Activated T-cell treated with anti-CD3 and anti-CD28 coated beads, Interleukin-2, amount 50 U/mL, for 24 hours (primary cell): ENCODE measurements around the gene POLR2F.
"Not testable (repeated sequence)": the region's sequence is repeated elsewhere in the genome, so short reads cannot be mapped to it uniquely, and the experiment has no call there.

ENCODE experiments used
- DNase-seq: peaks from one replicate; pipeline ENCODE4 v3.0.0-alpha.2; 2020
- H3K27ac Mint-ChIP-seq: 2 replicates; pipeline ENCODE4 v1.8.0; 2020; ENCODE audit warnings: mild to moderate bottlenecking, mixed read lengths
- H3K27me3 Mint-ChIP-seq: 2 replicates; pipeline ENCODE4 v1.8.0; 2020; ENCODE audit warnings: mixed read lengths
- H3K36me3 Mint-ChIP-seq: 2 replicates; pipeline ENCODE4 v1.8.0; 2020; ENCODE audit warnings: low read depth, mixed read lengths
- H3K4me1 Mint-ChIP-seq: 2 replicates; pipeline ENCODE4 v1.8.0; 2020; ENCODE audit warnings: low read depth, mixed read lengths
- H3K4me3 Mint-ChIP-seq: 2 replicates; pipeline ENCODE4 v1.8.0; 2020; ENCODE audit warnings: mild to moderate bottlenecking, moderate library complexity, mixed read lengths
- H3K9me3 Mint-ChIP-seq: 2 replicates; pipeline ENCODE4 v1.8.0; 2020; ENCODE audit warnings: mixed read lengths

The POLR2F gene

DNA sequence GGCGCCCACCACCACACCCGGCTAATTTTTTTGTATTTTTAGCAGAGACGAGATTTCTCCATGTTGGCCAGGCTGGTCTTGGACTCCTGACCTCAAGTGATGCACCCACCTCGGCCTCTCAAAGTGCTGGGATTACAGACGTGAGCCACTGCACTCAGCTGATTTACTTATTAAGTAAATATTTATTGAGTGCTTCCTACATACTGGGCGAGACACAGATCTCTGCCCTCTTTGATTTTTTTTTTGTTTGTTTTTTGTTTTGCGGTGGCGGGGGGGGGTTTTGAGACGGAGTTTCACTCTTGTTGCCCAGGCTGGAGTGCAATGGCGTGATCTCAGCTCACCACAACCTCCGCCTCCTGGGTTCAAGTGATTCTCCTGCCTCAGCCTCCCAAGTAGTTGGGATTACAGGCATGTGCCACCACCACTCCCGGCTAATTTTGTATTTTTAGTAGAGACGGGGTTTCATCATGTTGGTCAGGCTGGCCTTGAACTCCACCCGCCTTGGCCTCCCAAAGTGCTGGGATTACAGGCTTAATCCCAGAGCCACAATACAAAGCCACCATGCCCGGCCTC lies 2.4 kb downstream of the POLR2F start:
- Mint-ChIP-seq H3K4me1 (peaks cover 32% of the 10 kb centered on the region), H3K36me3 (peaks cover 55% of the 10 kb centered on the region), H3K27me3 (peaks cover 18% of the 10 kb centered on the region)
- H3K4me3 Mint-ChIP-seq, H3K9me3 Mint-ChIP-seq, H3K27ac Mint-ChIP-seq, DNase-seq: not testable (repeated sequence)

GRCh38 chr22:37957232-37957631 lies 3.7 kb downstream of the POLR2F start:
- no peak overlapping the region for H3K4me3 Mint-ChIP-seq
- DNase-seq = no peak
- H3K36me3 Mint-ChIP-seq = peaks cover 68% of the 10 kb centered on the region
- peaks cover 10% of the 10 kb centered on the region for H3K27me3 Mint-ChIP-seq
- no peaks in the 10 kb centered on the region for H3K9me3 Mint-ChIP-seq
- H3K4me1 Mint-ChIP-seq = peaks cover 31% of the 10 kb centered on the region
- H3K27ac Mint-ChIP-seq = peak overlapping the region; percentile 8

DNA sequence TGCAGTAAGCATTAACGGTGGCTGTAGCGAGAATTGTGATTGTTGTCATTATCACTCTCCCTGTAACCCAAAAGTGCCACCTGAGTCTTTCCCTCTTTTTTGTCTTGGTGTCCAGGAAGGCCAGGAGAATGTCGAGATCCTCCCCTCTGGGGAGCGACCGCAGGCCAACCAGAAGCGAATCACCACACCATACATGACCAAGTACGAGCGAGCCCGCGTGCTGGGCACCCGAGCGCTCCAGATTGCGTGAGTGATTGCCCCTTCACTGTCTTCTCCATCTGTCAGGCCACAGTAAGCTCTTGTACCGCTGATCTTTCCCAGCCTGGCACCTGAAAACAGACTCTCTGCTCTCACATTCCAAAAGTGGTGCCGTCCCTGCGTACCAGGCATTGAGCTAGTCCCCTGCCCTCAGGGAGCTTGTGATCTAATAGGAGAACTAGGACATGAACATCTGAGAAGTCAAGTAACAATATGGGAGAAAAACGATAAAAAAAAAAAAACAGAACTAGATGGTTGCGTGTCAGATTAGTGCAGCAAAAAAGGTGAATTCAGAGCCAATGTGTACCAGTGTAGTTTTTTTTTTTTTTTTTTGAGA lies 5.8 kb downstream of the POLR2F start:
- Mint-ChIP-seq H3K27me3 (no peaks in the 10 kb centered on the region), H3K4me1 (peaks cover 21% of the 10 kb centered on the region), H3K36me3 (peaks cover 74% of the 10 kb centered on the region), H3K4me3 (no peak overlapping the region), H3K27ac (no peak overlapping the region), H3K9me3 (no peaks in the 10 kb centered on the region)
- no peak for DNase-seq

GRCh38 chr22:37961062-37961461 lies 7.6 kb downstream of the POLR2F start:
- peaks cover 82% of the 10 kb centered on the region for H3K36me3 Mint-ChIP-seq
- H3K4me3 Mint-ChIP-seq = no peak overlapping the region
- no peak overlapping the region for H3K27ac Mint-ChIP-seq
- peaks cover 19% of the 10 kb centered on the region for H3K4me1 Mint-ChIP-seq
- DNase-seq = no peak
- H3K27me3 Mint-ChIP-seq = no peaks in the 10 kb centered on the region
- H3K9me3 Mint-ChIP-seq = no peaks in the 10 kb centered on the region

GRCh38 chr22:37965940-37966664 lies 12.6 kb downstream of the POLR2F start:
- peaks cover 77% of the 10 kb centered on the region for H3K36me3 Mint-ChIP-seq
- H3K9me3 Mint-ChIP-seq = no peaks in the 10 kb centered on the region
- peaks cover 6% of the 10 kb centered on the region for H3K4me1 Mint-ChIP-seq
- H3K4me3 Mint-ChIP-seq = no peak overlapping the region
- H3K27ac Mint-ChIP-seq = no peak overlapping the region
- H3K27me3 Mint-ChIP-seq = no peaks in the 10 kb centered on the region
- DNase-seq = no peak

DNA sequence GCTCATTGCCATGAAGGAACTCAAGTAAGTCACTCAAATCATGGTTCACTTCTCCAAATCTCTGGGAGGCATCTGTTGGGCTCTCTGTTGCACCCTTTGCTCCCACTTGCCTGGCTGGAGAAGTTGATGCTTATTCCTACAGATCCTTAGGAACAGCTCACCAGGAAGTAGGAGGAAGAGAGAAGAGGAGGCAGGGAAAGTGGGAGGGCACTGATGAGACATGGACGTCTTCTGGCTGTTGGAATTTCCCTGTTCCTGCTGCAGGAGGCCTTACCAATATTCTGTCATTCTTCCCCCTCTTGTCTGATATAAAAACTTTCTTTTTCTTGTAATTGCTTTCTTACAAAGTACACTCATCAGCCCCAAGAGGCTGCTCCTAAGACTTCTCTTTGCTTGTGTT lies 13.6 kb downstream of the POLR2F start:
- no peaks in the 10 kb centered on the region for H3K27me3 Mint-ChIP-seq
- H3K27ac Mint-ChIP-seq = no peak overlapping the region
- DNase-seq = no peak
- H3K9me3 Mint-ChIP-seq = no peaks in the 10 kb centered on the region
- H3K4me1 Mint-ChIP-seq = peaks cover 6% of the 10 kb centered on the region
- peaks cover 72% of the 10 kb centered on the region for H3K36me3 Mint-ChIP-seq
- no peak overlapping the region for H3K4me3 Mint-ChIP-seq

DNA sequence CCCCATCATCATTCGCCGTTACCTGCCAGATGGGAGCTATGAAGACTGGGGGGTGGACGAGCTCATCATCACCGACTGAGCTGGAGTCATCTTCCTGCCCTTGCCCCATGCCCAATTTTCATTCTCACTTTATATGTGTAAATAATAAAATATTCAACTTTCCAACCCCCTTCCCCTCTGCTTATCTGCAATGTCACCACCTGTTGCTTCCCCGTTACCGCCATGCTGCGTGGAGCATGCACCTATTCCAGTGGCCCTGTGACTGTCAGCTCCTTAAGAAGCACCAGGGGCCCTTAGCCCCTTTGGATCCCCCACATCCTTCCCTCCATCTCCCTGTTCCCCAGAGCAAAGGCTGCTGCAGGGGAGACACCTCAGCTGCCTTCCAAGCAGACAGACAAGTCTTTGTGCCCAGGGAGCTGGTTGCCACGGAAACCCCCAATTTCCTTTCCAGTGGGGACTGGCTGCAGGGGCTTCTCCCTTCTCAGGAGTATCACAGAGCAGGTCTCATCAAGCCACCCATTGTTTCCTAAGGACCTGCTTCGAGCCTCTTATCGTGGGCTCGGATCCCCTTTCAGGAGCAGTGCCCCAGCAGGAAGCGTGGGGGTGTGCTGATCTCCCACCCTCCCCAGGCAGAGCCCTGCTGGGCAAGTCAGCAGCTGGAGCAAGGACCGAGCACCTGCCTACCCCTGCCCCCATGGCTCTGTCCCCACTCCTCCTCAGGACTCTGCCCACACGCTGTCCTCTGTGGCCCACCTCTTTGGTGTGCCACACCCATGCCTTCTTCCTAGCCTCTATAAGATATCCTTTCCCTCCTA lies 14.3 kb downstream of the POLR2F start:
- peaks cover 71% of the 10 kb centered on the region for H3K36me3 Mint-ChIP-seq
- H3K9me3 Mint-ChIP-seq = no peaks in the 10 kb centered on the region
- H3K27me3 Mint-ChIP-seq = no peaks in the 10 kb centered on the region
- H3K27ac Mint-ChIP-seq = no peak overlapping the region
- peaks cover 6% of the 10 kb centered on the region for H3K4me1 Mint-ChIP-seq
- no peak overlapping the region for H3K4me3 Mint-ChIP-seq
- no peak for DNase-seq

DNA sequence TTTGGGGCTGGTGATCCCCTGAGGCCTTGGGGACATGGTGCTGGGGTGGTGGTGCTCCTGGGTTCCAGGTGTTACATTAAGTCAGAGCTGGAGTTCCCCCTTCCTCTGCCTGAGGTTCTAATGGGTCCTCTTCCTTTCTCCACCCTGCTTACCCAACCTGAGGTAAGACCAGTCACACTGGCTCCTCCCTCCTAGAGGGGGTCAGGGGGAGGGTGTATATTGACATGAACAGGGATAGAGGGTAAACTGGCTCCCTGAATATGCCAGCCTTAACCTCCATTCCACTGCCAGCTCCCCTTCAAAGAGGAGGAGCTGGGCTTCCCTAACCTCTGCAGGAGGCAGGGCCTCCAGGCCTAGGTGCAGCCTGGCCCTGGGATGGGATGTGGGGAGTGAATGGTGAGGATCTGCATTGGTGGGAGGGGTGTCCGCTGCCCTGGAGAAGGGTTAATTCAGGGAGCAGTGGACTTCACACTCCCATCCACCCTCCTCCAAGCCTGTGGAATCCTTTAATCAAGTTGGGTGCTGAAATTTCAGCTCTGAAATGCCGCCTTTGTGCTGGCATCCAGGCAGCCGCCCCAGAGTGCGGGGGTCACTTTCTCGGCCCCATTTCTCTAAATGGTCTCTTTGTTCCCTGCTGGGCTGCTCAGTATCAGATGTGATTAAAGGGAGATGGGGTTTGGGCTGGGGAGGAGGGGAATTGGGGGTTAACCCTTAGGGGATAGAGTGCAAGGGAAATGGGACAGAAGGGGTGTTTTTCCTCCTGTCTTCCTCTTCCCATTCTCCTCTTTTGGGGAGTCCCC lies 15.2 kb downstream of the POLR2F start:
- H3K9me3 Mint-ChIP-seq = no peaks in the 10 kb centered on the region
- no peak overlapping the region for H3K27ac Mint-ChIP-seq
- no peak for DNase-seq
- H3K36me3 Mint-ChIP-seq = peaks cover 67% of the 10 kb centered on the region
- peaks cover 6% of the 10 kb centered on the region for H3K4me1 Mint-ChIP-seq
- no peak overlapping the region for H3K4me3 Mint-ChIP-seq
- H3K27me3 Mint-ChIP-seq = no peaks in the 10 kb centered on the region

DNA sequence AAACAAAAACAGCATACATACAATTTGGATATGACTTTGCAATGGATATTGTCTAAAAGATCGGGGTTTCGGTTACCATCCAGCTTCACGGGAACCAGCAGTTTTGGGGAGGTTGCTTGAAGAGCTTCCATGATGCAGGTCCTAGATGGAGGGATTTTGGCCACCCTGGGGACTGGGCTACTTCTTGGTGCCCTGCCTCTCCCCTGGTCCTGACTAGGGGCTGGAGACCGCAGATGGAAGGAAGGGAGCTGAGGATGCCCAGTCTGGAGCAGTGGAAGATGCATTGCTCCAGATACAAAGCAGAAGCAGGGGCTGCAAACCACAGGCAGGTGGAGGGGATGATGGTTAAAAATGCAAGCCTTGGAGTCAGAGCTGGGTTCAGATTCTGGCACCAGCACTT lies 17.4 kb downstream of the POLR2F start:
- Mint-ChIP-seq H3K9me3 (no peaks in the 10 kb centered on the region), H3K36me3 (peaks cover 60% of the 10 kb centered on the region), H3K4me3 (no peak overlapping the region), H3K27me3 (no peaks in the 10 kb centered on the region), H3K4me1 (peaks cover 3% of the 10 kb centered on the region), H3K27ac (no peak overlapping the region)
- DNase-seq = no peak

DNA sequence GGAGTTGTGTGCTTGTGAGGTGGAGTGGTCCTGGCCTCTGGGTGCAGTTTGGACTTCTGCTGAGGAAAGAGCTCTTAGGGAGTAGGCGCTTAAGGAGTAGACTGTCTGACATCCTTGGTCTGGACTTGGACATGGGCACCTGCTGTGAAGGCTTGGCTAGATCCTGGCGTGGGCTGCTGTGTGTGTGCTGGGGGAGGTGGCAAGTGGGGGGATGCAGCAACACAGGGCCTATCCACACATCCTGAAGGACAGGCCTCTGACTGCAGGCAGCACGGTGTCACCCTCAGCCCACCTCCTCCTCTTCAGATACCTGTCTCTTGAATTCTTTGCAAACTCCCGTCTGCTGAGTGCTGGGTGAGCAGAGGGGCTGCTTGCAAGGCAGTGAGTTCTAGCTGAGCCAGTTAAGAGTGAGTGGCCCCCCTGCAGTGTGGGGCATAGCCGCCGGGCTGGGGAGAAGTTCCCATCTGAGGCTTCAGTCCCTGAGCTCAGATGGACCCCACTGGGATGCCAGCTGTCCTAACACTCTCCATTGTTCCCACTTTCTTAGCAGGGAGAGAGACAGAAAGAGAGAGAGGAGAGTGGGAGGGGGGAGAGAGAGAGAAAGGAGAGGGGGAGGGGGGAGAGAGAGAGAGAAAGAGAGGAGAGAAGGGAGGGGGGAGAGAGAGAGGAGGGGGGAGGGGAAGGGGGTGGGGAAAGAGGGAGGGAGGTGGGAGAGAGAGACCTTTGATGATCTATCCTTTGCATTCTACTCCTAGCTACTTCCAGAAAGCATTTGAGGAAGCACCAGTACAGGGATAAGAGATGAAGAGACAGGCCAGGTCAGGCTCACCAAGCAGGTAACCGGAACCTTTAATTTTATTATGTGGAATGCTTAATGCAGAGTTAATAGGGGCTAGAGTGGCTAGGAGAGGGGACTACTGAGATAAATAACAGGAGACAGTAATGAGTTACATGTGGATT lies 18.3 kb downstream of the POLR2F start:
- H3K4me3 Mint-ChIP-seq = no peak overlapping the region
- peak overlapping the region; percentile 4 for H3K27ac Mint-ChIP-seq
- H3K36me3 Mint-ChIP-seq = peaks cover 54% of the 10 kb centered on the region
- H3K4me1 Mint-ChIP-seq = peaks cover 1% of the 10 kb centered on the region
- H3K9me3 Mint-ChIP-seq = no peaks in the 10 kb centered on the region
- H3K27me3 Mint-ChIP-seq = no peaks in the 10 kb centered on the region
- no peak for DNase-seq

GRCh38 chr22:37972527-37972926 lies 19.0 kb downstream of the POLR2F start:
- no peak for DNase-seq
- H3K27ac Mint-ChIP-seq = peak overlapping the region; percentile 4
- no peaks in the 10 kb centered on the region for H3K9me3 Mint-ChIP-seq
- no peaks in the 10 kb centered on the region for H3K27me3 Mint-ChIP-seq
- no peak overlapping the region for H3K4me3 Mint-ChIP-seq
- peaks cover 1% of the 10 kb centered on the region for H3K4me1 Mint-ChIP-seq
- H3K36me3 Mint-ChIP-seq = peaks cover 47% of the 10 kb centered on the region

DNA sequence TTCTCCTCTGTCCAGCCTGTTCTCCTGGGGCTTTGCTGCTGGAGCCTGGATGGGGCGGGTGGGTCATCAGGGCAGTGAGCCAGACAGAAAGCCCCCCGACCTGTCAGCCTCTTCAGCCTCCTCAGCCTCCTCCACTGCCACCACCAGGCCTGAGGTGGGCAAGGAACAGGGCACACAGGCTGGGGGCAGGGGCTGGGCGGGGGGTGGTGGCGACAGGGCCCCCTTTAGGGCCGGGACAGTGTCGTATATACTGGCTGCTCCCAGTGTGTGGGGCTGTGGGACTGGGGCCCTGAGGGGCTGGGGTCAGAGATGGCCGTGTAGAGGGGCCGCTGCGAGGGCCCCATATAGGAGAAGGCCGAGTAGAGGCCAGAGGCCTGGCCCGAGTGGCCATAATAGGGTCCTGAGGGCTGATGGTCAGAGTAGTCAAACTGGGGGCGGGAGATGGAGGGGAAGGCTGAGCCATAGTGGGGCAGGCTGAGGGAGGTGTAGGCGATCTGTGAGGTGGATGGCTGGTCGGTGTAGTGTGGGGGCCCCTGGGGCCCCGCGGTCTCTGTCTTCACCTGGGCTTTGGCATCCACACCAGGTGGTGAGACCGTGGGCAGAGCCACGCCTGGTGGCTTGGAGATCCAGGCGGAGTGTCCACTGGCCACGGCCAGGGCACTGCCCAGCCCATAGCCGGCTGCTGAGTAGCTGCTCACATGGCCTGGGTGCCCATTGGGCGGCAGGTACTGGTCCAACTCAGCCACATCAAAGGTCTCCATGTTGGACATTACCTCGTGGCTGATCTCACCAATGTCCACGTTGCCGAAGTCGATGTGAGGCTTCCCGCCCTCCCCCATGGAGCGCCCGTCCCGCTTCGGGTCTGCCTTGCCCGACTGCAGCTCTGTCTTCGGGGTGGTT lies 20.0 kb downstream of the POLR2F start:
- Mint-ChIP-seq H3K4me3 (no peak overlapping the region), H3K4me1 (peaks cover 1% of the 10 kb centered on the region), H3K36me3 (peaks cover 39% of the 10 kb centered on the region), H3K27ac (no peak overlapping the region), H3K9me3 (no peaks in the 10 kb centered on the region), H3K27me3 (no peaks in the 10 kb centered on the region)
- DNase-seq = no peak
